IMR-90 (cell line): Measurements from ENCODE around the gene CENPF. TPM values are rescaled to one million over a fixed set of nuclear protein-coding genes. Genes with fewer than 3 reads are reported as not detected.

Experiments
- ATAC-seq: fragments of 200-7000 bp; cut with Tn5 transposase; 2 replicates; pipeline ENCODE4 v1.9.1; 2020; ENCODE audit warnings: low read depth, mild to moderate bottlenecking, moderate library complexity
- BruUV-seq: library from RNA; stranded (reverse); fragments of 400-500 nt; replicated peaks from 2 replicates; lab custom pipeline; 2021; lab: Mats Ljungman, UMichigan
- CTCF ChIA-PET: fragments of 300-600 bp; formaldehyde crosslinking; extraction: SDS; loops from one replicate; lab custom pipeline; 2021; ENCODE audit warnings: antibody characterized with exemption; lab: Yijun Ruan, JAX
- POLR2A ChIA-PET: fragments of 300-600 bp; sonication (Branson Sonifier 250); formaldehyde crosslinking; loops from one replicate; lab custom pipeline; 2022; ENCODE audit warnings: antibody characterized with exemption; ENCODE audit not compliant: unreplicated experiment; lab: Charles Lee
- DNase-seq: peaks from one replicate; pipeline ENCODE4 v3.0.0; 2013
- H2AFZ ChIP-seq: replicated peaks from 2 replicates; pipeline ENCODE3; 2013; ENCODE audit warnings: low read length, mild to moderate bottlenecking; ENCODE audit not compliant: poor library complexity
- H2AK5ac ChIP-seq: 2 replicates; pipeline ENCODE4 v1.6.1; 2013; ENCODE audit warnings: low read depth, low read length, inconsistent platforms
- H2AK9ac ChIP-seq: replicated peaks from 2 replicates; pipeline ENCODE3; 2013; ENCODE audit warnings: mild to moderate bottlenecking, low read depth, low read length, moderate library complexity; ENCODE audit not compliant: poor library complexity
- H2BK120ac ChIP-seq: 2 replicates; pipeline ENCODE4 v1.6.1; 2013; ENCODE audit warnings: low read depth, low read length, inconsistent platforms
- H2BK15ac ChIP-seq: 3 replicates; pipeline ENCODE4 v1.6.1; 2013; ENCODE audit warnings: low read depth, low read length, inconsistent platforms
- H2BK20ac ChIP-seq: 2 replicates; pipeline ENCODE4 v1.6.1; 2013; ENCODE audit warnings: low read depth, mild to moderate bottlenecking, inconsistent platforms, low read length, moderate library complexity
- H2BK5ac ChIP-seq: 2 replicates; pipeline ENCODE4 v1.6.1; 2013; ENCODE audit warnings: mild to moderate bottlenecking, low read depth, low read length, inconsistent platforms; ENCODE audit not compliant: poor library complexity, severe bottlenecking
- H3K14ac ChIP-seq: replicated peaks from 2 replicates; pipeline ENCODE4 v1.6.1; 2013; ENCODE audit warnings: low read depth, low read length, inconsistent platforms
- H3K18ac ChIP-seq: 2 replicates; pipeline ENCODE4 v1.6.1; 2013; ENCODE audit warnings: low read depth, low read length, control low read depth
- H3K23ac ChIP-seq: 2 replicates; pipeline ENCODE4 v1.6.1; 2013; ENCODE audit warnings: low read depth, low read length, inconsistent platforms
- H3K27ac ChIP-seq: 2 replicates; pipeline ENCODE4 v1.5.1; 2013; ENCODE audit warnings: mild to moderate bottlenecking, control low read depth, low read length; ENCODE audit not compliant: insufficient read depth
- H3K27me3 ChIP-seq: 2 replicates; pipeline ENCODE4 v1.6.1; 2013; ENCODE audit warnings: low read length; ENCODE audit not compliant: control insufficient read depth, insufficient read depth
- H3K36me3 ChIP-seq: 2 replicates; pipeline ENCODE4 v1.6.1; 2013; ENCODE audit warnings: low read length, mixed read lengths; ENCODE audit not compliant: control insufficient read depth, insufficient read depth
- H3K4ac ChIP-seq: 2 replicates; pipeline ENCODE4 v1.6.1; 2013; ENCODE audit warnings: low read depth, low read length, inconsistent platforms
- H3K4me1 ChIP-seq: 2 replicates; pipeline ENCODE4 v1.6.1; 2013; ENCODE audit warnings: low read length, mixed read lengths; ENCODE audit not compliant: control insufficient read depth, insufficient read depth
- H3K4me2 ChIP-seq: 2 replicates; pipeline ENCODE4 v1.6.1; 2013; ENCODE audit warnings: low read depth, mild to moderate bottlenecking, control low read depth, low read length, moderate library complexity
- H3K4me3 ChIP-seq: 2 replicates; pipeline ENCODE4 v1.5.1; 2013; ENCODE audit warnings: low read depth, mild to moderate bottlenecking, control low read depth, low read length, moderate library complexity; ENCODE audit not compliant: insufficient read depth
- H3K56ac ChIP-seq: 2 replicates; pipeline ENCODE4 v1.6.1; 2013; ENCODE audit warnings: low read length, inconsistent platforms; ENCODE audit not compliant: insufficient read depth; ENCODE audit errors: extremely low read depth
- H3K79me1 ChIP-seq, 2 experiments: 2 replicates each; pipeline ENCODE4 v1.6.1; 2013; ENCODE audit warnings: low read length in 2 of 2, inconsistent platforms in 1 of 2, low read depth in 1 of 2
- H3K9ac ChIP-seq: 2 replicates; pipeline ENCODE4 v1.6.1; 2013; ENCODE audit warnings: low read depth, low read length, control low read depth
- H3K9me1 ChIP-seq: 2 replicates; pipeline ENCODE4 v1.6.1; 2013; ENCODE audit warnings: low read length, inconsistent platforms; ENCODE audit not compliant: insufficient read depth
- H3K9me3 ChIP-seq: 2 replicates; pipeline ENCODE4 v1.6.1; 2013; ENCODE audit warnings: low read length; ENCODE audit not compliant: control insufficient read depth, insufficient read depth
- H4K20me1 ChIP-seq: 2 replicates; pipeline ENCODE4 v1.6.1; 2013; ENCODE audit warnings: low read length, inconsistent platforms; ENCODE audit not compliant: insufficient read depth
- H4K5ac ChIP-seq: 2 replicates; pipeline ENCODE4 v1.6.1; 2013; ENCODE audit warnings: mild to moderate bottlenecking, low read depth, low read length, control low read depth
- H4K8ac ChIP-seq, 2 experiments: 2 replicates each; pipeline ENCODE4 v1.6.1; 2013; ENCODE audit warnings: low read depth in 2 of 2, low read length in 2 of 2, control low read depth in 1 of 2, inconsistent platforms in 1 of 2
- H4K91ac ChIP-seq: 2 replicates; pipeline ENCODE4 v1.6.1; 2013; ENCODE audit warnings: low read depth, low read length, inconsistent platforms; ENCODE audit not compliant: insufficient read depth
- BHLHE40 ChIP-seq: fragments of 150-350 bp; IDR thresholded peaks from 2 replicates; pipeline ENCODE4 v1.6.1; 2016; ENCODE audit warnings: mild to moderate bottlenecking, low read depth, low read length
- CEBPB ChIP-seq: IDR thresholded peaks from 2 replicates; pipeline ENCODE4 v1.6.1; 2012; ENCODE audit warnings: low read depth, low read length, improper control_type of control experiment
- CHD1 ChIP-seq: IDR thresholded peaks from 2 replicates; pipeline ENCODE4 v1.6.1; 2012; ENCODE audit warnings: low read depth, low read length, improper control_type of control experiment
- MAZ ChIP-seq: IDR thresholded peaks from 2 replicates; pipeline ENCODE4 v1.6.1; 2012; ENCODE audit warnings: low read depth, mild to moderate bottlenecking, low read length, improper control_type of control experiment, moderate library complexity, borderline replicate concordance
- NFE2L2 ChIP-seq: fragments of 150-350 bp; IDR thresholded peaks from 2 replicates; pipeline ENCODE4 v1.6.1; 2016; ENCODE audit warnings: low read depth, mild to moderate bottlenecking, low read length
- RAD21 ChIP-seq: IDR thresholded peaks from 2 replicates; pipeline ENCODE4 v1.6.1; 2012; ENCODE audit warnings: low read length, improper control_type of control experiment
- SMC3 ChIP-seq: fragments of 150-350 bp; IDR thresholded peaks from 2 replicates; pipeline ENCODE4 v1.6.1; 2016; ENCODE audit warnings: low read depth, mild to moderate bottlenecking, antibody characterized with exemption, low read length, moderate library complexity
- WGBS, 2 experiments: methylation state at CpG; one replicate each; pipeline versions ENCODE4 v1.1.5 to v1.1.7; 2013; ENCODE audit warnings: missing lambda C conversion rate in 2 of 2; ENCODE audit not compliant: insufficient read length in 1 of 2; ENCODE audit errors: extremely low coverage in 2 of 2; 5-methylcytosine and 5-hydroxymethylcytosine counted together
- dilution Hi-C: fragments of 300-500 bp; cut with HindIII; formaldehyde crosslinking; loops from one replicate; pipeline ENCODE4 v1.14.3; 2018; ENCODE audit warnings: low sequenced_read_pairs; ENCODE audit not compliant: unreplicated experiment
- in situ Hi-C: fragments of 300-500 bp; cut with MboI; formaldehyde crosslinking; loops from 3 replicates; pipeline ENCODE4 v1.14.3; 2019; ENCODE audit warnings: low sequenced_read_pairs, inconsistent platforms, mixed read lengths
- intact Hi-C: fragments of 100-400 bp; cut with micrococcal nuclease; formaldehyde crosslinking; loops from 2 replicates; pipeline ENCODE4 v1.10.0; 2022
- polyA plus RNA-seq, 3 experiments: library from polyadenylated mRNA; depleted of rRNA; stranded (reverse); fragments of >200 nt; gene quantifications; 2 replicates each; pipeline ENCODE4 v1.2.3, GENCODE V29; 2012; ENCODE audit warnings: low replicate concordance in 1 of 3
- total RNA-seq: library from RNA; depleted of rRNA; stranded (reverse); fragments of >200 nt; gene quantifications from 2 replicates; pipeline ENCODE4 v1.2.3, GENCODE V29; 2012

CENPF gene
- total and polyA plus RNA-seq, 2 of the 4 experiments (the other 2 are of a cell fraction), result 20.9 to 51.8 TPM

GRCh38 chr1:214658175-214658574 lies 55.2 kb downstream of the CENPF start:
- Histone ChIP-seq H3K4me2 (no peak overlapping the region), H3K4me3 (no peak overlapping the region), H3K9me3 (no peaks in the 10 kb centered on the region), H2BK15ac (no peak overlapping the region), H2BK120ac (no peak overlapping the region), H3K9me1 (no peaks in the 10 kb centered on the region), H2AK9ac (no peak overlapping the region), H3K56ac (no peak overlapping the region), H3K4ac (no peak overlapping the region), H3K23ac (0 out of 2 replicates have a peak overlapping the region, but pooled peaks have one; percentile 38), H4K8ac (no peak overlapping the region), H4K5ac (no peak overlapping the region), H3K4me1 (peaks cover 5% of the 10 kb centered on the region), H3K18ac (peak overlapping the region; percentile 23; the same call in 1 of the 2 replicates), H4K20me1 (no peaks in the 10 kb centered on the region), H2AFZ (no peak overlapping the region), H3K27ac (no peak overlapping the region), H3K27me3 (no peaks in the 10 kb centered on the region), H3K36me3 (peaks cover 4% of the 10 kb centered on the region), H3K79me1 (peaks cover 15 to 27% of the 10 kb centered on the region in 2 experiments), H4K91ac (no peak overlapping the region), H3K9ac (no peak overlapping the region), H2BK20ac (no peak overlapping the region), H2AK5ac (no peak overlapping the region), H2BK5ac (no peak overlapping the region), H3K14ac (no peak overlapping the region)
- CTCF ChIA-PET, result interaction anchor here (1.2 kb wide), 1 partner anchor 865 kb away, joined by 5 read pairs; no protein-coding TSS in a partner anchor
- no CpG with 5 or more reads among the region's 1 CpG for WGBS, 2 experiments
- intact Hi-C loops, result no loop called here
- no TSS peak for BruUV-seq
- ATAC-seq (no peak), DNase-seq (no peak)
- dilution Hi-C loops, result loop anchor here (25.0 kb wide), 1 partner anchor 879 kb away; no protein-coding TSS in a partner anchor
- in situ Hi-C loops, result loop anchor here (5.0 kb wide), 1 partner anchor 864 kb away; no protein-coding TSS in a partner anchor
- POLR2A ChIA-PET, result no interaction called here
- TF ChIP-seq NFE2L2 (no peak), RAD21 (no peak), BHLHE40 (no peak), CHD1 (no peak), MAZ (no peak), SMC3 (no peak), CEBPB (no peak)
